ENCODE results near the gene MYL12B.
"Not testable (repeated sequence)": the region's sequence is repeated elsewhere in the genome, so short reads cannot be mapped to it uniquely, and the experiment has no call there.

Gene MYL12B

DNA sequence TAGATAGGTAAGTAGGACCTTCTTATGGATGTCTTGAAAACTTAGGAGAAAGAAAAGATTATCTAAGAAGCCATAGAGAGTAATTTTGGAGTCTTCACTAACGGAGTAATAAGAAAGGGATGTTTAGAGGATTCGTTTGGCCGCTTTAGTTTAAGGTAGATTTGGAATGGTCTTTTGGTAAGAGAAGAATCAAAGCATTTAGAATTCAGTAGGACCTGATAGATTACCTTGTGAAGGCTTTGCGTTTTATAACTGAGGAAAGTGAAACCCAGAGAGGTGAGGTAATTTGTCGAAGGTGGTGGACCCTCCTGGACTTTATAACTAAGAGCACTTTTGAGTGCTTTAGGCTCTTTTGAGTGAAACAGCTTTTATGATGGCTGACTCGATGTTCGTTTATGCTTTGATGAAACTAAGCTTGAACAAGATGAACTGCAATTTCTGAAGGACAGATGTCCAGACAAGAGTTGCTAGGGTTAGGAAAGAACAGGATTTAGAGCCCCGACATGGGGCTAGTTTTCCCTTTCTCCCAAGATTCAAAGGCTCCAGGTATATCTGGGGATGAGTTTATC is 1.3 kb downstream of the MYL12B start:
- DNase-seq = no peak

- DNase-seq = no peak
Observed at GRCh38 chr18:3264362-3264761, 2.4 kb downstream of the MYL12B start.

GRCh38 chr18:3265564-3266033 is 3.7 kb downstream of the MYL12B start:
- no peak for DNase-seq

GRCh38 chr18:3266062-3266608 is 4.2 kb downstream of the MYL12B start:
- no peak for DNase-seq

DNA sequence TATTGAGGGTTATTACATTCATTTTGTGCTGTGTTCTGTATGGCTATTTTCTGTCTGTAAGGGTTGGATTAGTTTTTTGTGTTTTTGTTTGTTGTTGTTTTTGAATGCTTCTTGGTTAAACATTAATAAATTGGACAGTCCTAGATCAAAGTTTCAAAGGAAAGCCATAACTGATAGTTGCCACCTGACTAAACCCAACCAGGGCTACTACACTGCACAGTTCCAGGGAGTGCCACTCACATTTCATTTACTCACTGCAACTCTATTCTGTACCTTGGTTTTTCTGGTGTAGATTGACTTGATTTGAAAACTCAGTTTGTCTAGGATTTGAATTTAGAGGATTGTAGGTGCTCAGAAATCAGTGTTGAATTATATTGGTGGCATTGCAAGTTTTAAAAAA is 6.4 kb downstream of the MYL12B start:
- no peak for DNase-seq

DNA sequence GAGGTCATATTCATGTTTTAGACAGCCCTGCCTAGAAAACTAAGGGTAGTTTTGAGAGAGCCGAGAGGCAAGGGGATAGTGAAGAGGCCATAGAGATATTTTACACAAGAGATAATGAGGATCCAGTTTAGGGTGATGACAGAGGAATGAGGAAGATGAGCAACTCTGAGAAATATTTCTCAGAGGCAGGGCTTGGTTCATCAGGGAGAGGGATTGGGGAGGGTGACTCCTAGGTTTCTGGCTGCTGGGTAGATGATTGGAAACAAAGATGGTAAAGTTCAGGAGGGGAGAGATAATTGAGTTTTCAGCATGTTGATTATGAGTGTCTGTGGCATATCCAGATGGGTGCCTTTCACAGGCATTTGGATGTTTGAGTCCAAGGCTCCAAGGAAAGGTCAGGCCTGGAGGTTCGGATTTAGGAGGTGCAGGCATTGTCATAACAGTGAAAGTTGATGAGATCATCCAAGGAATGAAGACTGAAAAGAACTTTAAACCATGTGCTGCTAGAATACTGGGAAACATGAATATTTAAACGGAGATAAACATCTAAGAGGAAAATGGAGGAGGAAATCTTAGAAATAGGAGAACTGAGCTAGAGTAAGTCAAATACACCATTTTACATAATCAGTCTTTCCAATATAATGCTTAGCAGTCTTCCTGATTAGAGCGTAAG is 7.4 kb downstream of the MYL12B start:
- no peak for DNase-seq

DNA sequence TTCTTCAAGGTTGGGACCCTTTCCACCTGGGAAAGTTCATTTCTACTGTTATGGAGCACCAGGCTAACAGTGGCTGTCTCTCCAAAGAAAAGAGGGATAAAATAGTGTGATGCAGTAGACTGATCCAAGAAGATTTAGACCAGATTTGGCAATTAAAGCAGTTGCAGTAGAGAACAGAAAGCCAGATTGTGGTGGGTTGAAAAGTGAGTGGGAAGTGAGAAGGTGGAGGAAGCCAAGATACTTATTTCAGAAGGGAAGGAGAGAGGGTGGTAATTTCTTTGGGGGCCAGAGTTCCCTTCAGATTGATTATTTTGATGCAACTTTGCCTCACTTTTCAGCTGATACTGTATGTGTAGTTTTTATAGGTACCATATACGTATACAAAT is 8.0 kb downstream of the MYL12B start:
- DNase-seq = no peak

DNA sequence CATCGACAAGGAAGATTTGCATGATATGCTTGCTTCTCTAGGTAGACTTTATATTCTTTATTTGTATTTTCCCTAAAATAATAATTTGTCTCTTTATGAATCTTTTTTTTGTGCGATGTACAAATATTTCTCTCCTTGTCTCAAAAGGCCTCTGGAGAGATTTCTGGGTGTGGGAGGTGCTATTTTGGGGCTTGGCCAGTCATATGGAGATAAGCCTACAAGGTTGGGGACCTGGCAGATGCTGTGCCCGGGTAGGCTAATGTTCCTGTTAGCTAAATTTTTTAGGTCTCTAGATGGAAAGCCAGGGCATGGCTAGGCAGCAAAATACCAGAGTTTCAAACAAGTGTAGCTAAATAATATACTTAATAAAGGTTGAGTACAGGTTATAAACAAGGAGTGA is 11.1 kb downstream of the MYL12B start:
- DNase-seq = no peak

DNA sequence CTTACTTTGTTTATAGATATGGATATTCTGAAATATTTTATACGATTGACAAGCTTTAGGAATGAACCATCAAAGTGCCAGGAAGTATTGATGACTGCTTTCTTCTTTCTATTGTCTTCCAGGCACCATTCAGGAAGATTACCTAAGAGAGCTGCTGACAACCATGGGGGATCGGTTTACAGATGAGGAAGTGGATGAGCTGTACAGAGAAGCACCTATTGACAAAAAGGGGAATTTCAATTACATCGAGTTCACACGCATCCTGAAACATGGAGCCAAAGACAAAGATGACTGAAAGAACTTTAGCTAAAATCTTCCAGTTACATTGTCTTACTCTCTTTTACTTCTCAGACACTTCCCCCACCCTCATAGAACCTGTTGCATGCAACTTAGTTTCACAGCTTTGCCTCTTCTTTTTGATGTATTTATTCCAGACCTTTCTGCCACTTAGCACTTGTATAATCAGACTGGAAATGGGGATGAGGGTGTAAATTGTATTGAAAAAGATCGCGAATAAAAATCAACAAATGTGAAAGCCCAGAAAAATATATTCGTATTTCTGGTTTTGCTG is 15.8 kb downstream of the MYL12B start:
- DNase-seq = not testable (repeated sequence)

GRCh38 chr18:3279201-3280185 is 17.6 kb downstream of the MYL12B start:
- no peak for DNase-seq

- DNase-seq = no peak
Observed at GRCh38 chr18:3281456-3282400, 19.8 kb downstream of the MYL12B start.

DNA sequence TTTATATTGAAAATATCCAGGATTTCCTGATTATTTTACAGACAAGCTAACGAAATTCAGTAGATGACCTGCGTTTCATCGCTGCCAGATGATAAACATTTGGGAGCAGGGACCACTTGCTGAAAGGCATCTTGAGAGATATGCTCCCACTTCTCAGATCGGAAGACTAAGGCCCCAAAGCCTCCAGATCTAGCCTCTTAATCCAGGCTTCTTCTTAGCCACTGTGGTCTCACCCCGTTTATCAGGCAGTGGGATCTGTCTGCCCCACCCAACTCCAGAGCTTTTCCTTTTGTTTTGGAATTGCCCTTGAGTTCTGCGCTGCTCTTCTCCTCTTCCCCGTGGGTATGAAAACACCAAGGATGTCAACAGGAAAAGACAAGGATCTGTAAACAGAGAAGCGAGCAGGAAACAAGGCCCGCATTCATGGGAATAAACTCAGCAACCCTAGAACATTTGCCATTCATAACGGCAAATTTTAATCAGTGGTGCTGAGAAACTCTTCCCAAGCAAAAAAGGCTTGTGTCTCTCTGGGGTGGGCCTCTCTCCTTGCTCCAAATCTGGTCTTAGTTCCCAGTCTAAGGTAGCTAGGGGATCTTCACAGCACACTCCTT is 21.4 kb downstream of the MYL12B start:
- no peak for DNase-seq

DNA sequence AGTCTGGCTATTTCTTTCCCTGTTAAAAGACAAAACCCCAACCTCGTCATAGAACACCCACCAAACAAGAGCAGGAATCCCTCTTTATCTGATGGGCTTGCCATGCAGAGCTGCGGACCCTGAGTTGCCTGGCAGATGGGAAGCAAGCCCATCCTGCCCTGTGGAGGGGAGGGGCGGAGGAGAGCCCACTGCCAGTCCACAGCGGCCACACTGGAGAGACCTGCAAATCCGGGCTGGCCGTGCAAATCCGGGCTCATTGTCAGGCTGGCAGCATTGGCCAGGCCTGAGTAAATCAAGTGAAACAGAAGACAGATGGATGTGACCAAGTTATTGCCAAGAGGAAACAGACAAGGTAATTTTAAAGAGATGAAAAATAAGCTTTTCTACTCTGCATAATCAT is 22.0 kb downstream of the MYL12B start:
- DNase-seq = no peak

GRCh38 chr18:3284501-3284900 is 22.6 kb downstream of the MYL12B start:
- DNase-seq = no peak

DNA sequence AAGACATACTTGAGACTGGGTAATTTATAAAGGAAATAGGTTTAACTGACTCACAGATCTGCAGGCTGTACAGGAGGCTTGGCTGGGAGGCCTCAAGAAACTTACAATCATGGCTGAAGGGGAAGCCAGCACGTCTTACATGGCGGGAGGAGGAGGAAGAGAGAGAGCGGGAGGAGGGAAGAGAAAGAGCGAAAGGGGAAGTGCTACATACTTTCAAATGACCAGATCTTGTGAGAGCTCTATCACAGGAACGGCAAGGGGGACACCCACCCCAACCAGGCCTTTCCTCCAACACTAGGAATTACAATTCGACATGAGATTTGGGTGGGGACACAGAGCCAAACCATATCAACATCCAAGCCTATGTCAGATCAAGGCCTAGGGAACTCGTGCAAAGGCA is 24.2 kb downstream of the MYL12B start:
- DNase-seq = no peak

GRCh38 chr18:3293196-3293951 is 31.4 kb downstream of the MYL12B start:
- DNase-seq = no peak

DNA sequence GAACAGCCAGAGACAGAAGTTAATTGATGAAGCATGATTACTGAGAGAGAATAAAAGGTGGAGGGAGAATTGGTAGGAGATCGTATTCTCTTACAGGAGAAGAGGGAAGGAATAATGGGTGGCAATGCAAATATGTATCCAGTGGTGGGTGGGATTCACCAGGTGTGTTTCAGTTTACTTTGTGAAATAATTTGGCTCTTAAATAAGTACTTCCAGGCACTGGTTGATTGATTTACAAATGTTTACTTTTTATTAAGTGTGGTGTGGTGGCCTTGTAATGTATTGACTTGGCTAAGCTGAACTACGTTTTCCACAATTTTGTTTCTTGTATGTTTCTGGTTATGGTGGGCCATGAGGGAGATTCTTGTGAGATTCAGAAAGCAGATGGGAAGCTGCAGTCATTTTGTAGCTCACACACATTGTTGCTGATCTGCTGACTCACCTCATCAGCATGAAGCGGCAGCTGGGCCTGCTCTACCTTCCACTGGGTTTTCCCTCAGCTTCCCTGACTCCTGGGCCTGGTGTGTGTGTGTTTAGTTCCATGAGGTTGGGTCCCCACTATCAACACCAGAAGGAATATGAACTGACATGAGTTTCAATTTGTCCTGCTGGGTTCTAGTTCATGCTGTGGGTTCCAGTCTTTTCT is 32.6 kb downstream of the MYL12B start:
- DNase-seq = no peak

- DNase-seq = no peak
Observed at GRCh38 chr18:3297025-3297984, 35.4 kb downstream of the MYL12B start.

- DNase-seq = no peak
Observed at GRCh38 chr18:3304832-3305231, 42.9 kb downstream of the MYL12B start.
